Lower leg skin (tissue), 3 donors: ENCODE measurements around the gene FBLN2.

ENCODE experiments used
- CTCF ChIP-seq, 3 donors: fragments of 450-650 bp; IDR thresholded peaks; one replicate each; pipeline ENCODE4 v1.5.1; 2016; ENCODE audit warnings: antibody characterized with exemption in 3 of 3, mild to moderate bottlenecking in 3 of 3, moderate library complexity in 2 of 3
- POLR2A ChIP-seq, 2 donors: fragments of 450-650 bp; IDR thresholded peaks; one replicate each; pipeline ENCODE4 v1.6.1; 2016 to 2017; ENCODE audit warnings: antibody characterized with exemption in 2 of 2, mild to moderate bottlenecking in 1 of 2, moderate library complexity in 1 of 2

GRCh38 chr3:13513051-13513912 is 35.6 kb upstream of the FBLN2 start:
- TF ChIP-seq POLR2A (IDR thresholded peaks at IDR 0.05) (no peak), CTCF (IDR thresholded peaks at IDR 0.05) (no peak)
